Sciatic nerve (tissue), 2 donors: ENCODE measurements around the gene CLMP. TPM values are rescaled to one million over a fixed set of nuclear protein-coding genes. Genes with fewer than 3 reads are reported as not detected.
"Not testable (repeated sequence)": the region's sequence is repeated elsewhere in the genome, so short reads cannot be mapped to it uniquely, and the experiment has no call there.

ENCODE experiments used
- ATAC-seq: fragments of 200-7000 bp; cut with Tn5 transposase; one replicate; pipeline ENCODE4 v1.9.1; 2020; ENCODE audit warnings: mild to moderate bottlenecking, moderate library complexity
- DNase-seq: peaks from one replicate; pipeline ENCODE4 v3.0.0-alpha.2; 2020; ENCODE audit warnings: low spot score
- intact Hi-C: fragments of 100-400 bp; cut with DNase I; formaldehyde crosslinking; loops from one replicate; pipeline ENCODE4 v1.14.2; 2022
- total RNA-seq: library from RNA; stranded (reverse); fragmentation: NEBNext Ultra II Directional; extraction: Animal tissue kit (Norgen Biotek cat#: 25700); gene quantifications from one replicate; pipeline ENCODE4 v1.2.1, GENCODE V29; 2021
- donor health status: DM: no; HTN: no; CAD: no.
- donor health status: DM: no; HTN: no; CAD: no.

The CLMP gene
- total RNA-seq, 1 donor from 2014 or later, result 74.6 TPM

GRCh38 chr11:123107945-123108495, 87.0 kb downstream of the CLMP start:
- ATAC-seq, result no peak
- intact Hi-C loops, result no loop called here
- DNase-seq, result no peak

GRCh38 chr11:123104697-123105096, 90.4 kb downstream of the CLMP start:
- DNase-seq (no peak), ATAC-seq (no peak)
- intact Hi-C loops, result no loop called here

GRCh38 chr11:123103326-123103980, 91.6 kb downstream of the CLMP start:
- DNase-seq, result peak; percentile 63
- ATAC-seq, result peak; percentile 71
- intact Hi-C loops, result no loop called here

- intact Hi-C loops, result no loop called here
- DNase-seq (peak; percentile 65), ATAC-seq (peak; percentile 61)
Measured at GRCh38 chr11:123100379-123101085, 94.5 kb downstream of the CLMP start.

GRCh38 chr11:123098990-123099389, 96.1 kb downstream of the CLMP start:
- intact Hi-C loops, result no loop called here
- no peak for DNase-seq
- ATAC-seq, result no peak

GRCh38 chr11:123093739-123094138, 101.3 kb downstream of the CLMP start:
- DNase-seq (no peak), ATAC-seq (no peak)
- intact Hi-C loops, result no loop called here

- no peak for ATAC-seq
- DNase-seq, result no peak
- intact Hi-C loops, result no loop called here
Measured at GRCh38 chr11:123091506-123091905, 103.5 kb downstream of the CLMP start.

- DNase-seq, intact Hi-C loops, ATAC-seq: not testable (repeated sequence)
Measured at GRCh38 chr11:123090168-123090567, 104.9 kb downstream of the CLMP start.

GRCh38 chr11:123088896-123089295, 106.2 kb downstream of the CLMP start:
- ATAC-seq, intact Hi-C loops, DNase-seq: not testable (repeated sequence)

GRCh38 chr11:123087657-123088056, 107.4 kb downstream of the CLMP start:
- intact Hi-C loops, ATAC-seq, DNase-seq: not testable (repeated sequence)

GRCh38 chr11:123086305-123086704, 108.7 kb downstream of the CLMP start:
- intact Hi-C loops, result no loop called here
- ATAC-seq (no peak), DNase-seq (no peak)

GRCh38 chr11:123085497-123085896, 109.6 kb downstream of the CLMP start:
- intact Hi-C loops, result no loop called here
- no peak for ATAC-seq
- DNase-seq, result no peak

GRCh38 chr11:123084454-123084853, 110.6 kb downstream of the CLMP start:
- DNase-seq (no peak), ATAC-seq (no peak)
- intact Hi-C loops, result no loop called here

GRCh38 chr11:123083623-123084029, 111.4 kb downstream of the CLMP start:
- intact Hi-C loops, result no loop called here
- peak; percentile 88 for ATAC-seq
- peak; percentile 88 for DNase-seq

- ATAC-seq, result no peak
- intact Hi-C loops, result no loop called here
- no peak for DNase-seq
Measured at GRCh38 chr11:123082977-123083376, 112.1 kb downstream of the CLMP start.

- intact Hi-C loops, result no loop called here
- DNase-seq (no peak), ATAC-seq (no peak)
Measured at GRCh38 chr11:123080015-123080414, 115.0 kb downstream of the CLMP start.

GRCh38 chr11:123076484-123076883, 118.6 kb downstream of the CLMP start:
- DNase-seq, result no peak
- intact Hi-C loops, result no loop called here
- no peak for ATAC-seq

- DNase-seq (no peak), ATAC-seq (peak; percentile 18)
- intact Hi-C loops, result no loop called here
Measured at GRCh38 chr11:123073343-123074057, 121.5 kb downstream of the CLMP start.

- intact Hi-C loops, result no loop called here
- ATAC-seq, result no peak
- DNase-seq, result no peak
Measured at GRCh38 chr11:123072762-123073161, 122.3 kb downstream of the CLMP start.

- ATAC-seq, result no peak
- no peak for DNase-seq
- intact Hi-C loops, result no loop called here
Measured at GRCh38 chr11:123072332-123072761, 122.7 kb downstream of the CLMP start.
